Daoy (cell line): ENCODE measurements around the gene TBP. TPM values are rescaled to one million over a fixed set of nuclear protein-coding genes. Genes with fewer than 3 reads are reported as not detected.
"Not testable (repeated sequence)": the region's sequence is repeated elsewhere in the genome, so short reads cannot be mapped to it uniquely, and the experiment has no call there.

Experiments
- DNase-seq: peaks from one replicate; pipeline ENCODE4 v3.0.0-alpha.2; 2015; ENCODE audit warnings: low read depth
- total RNA-seq: library from RNA; depleted of rRNA; stranded (reverse); fragments of >200 nt; shearing (Covaris generic); gene quantifications from 2 replicates; pipeline ENCODE4 v1.2.3, GENCODE V29; 2014; rRNA removed

TBP gene
- total RNA-seq, 1 experiment from 2014 or later: 27.7 TPM

GRCh38 chr6:170605574-170606259 is 51.5 kb downstream of the TBP start:
- no peak for DNase-seq

- not testable (repeated sequence) for DNase-seq
Observed at GRCh38 chr6:170609225-170609624, 55.1 kb downstream of the TBP start.

- not testable (repeated sequence) for DNase-seq
Observed at GRCh38 chr6:170612256-170612804, 58.2 kb downstream of the TBP start.

- not testable (repeated sequence) for DNase-seq
Observed at GRCh38 chr6:170616020-170616554, 61.9 kb downstream of the TBP start.

Other genes starting within 250 kb of the TBP start
- 16.4 and 21.8 TPM in 2 replicates for gene FAM120B, start 247.6 kb upstream of the TBP start, total RNA-seq
- gene PSMB1, start 1.1 kb upstream of the TBP start, total RNA-seq: 973 and 1,091 TPM in 2 replicates
- 318 and 381 TPM in 2 replicates for gene PDCD2, start 30.3 kb downstream of the TBP start, total RNA-seq